H1 (cell line): ENCODE measurements around the gene PTPRD. TPM values are rescaled to one million over a fixed set of nuclear protein-coding genes. Genes with fewer than 3 reads are reported as not detected.

Source experiments
- BRCA1 ChIP-seq: IDR thresholded peaks from 2 replicates; pipeline ENCODE4 v1.6.1; 2012; ENCODE audit warnings: low read depth, low read length, improper control_type of control experiment
- CHD2 ChIP-seq: IDR thresholded peaks from 2 replicates; pipeline ENCODE4 v1.6.1; 2012; ENCODE audit warnings: low read length, improper control_type of control experiment
- SP1 ChIP-seq: IDR thresholded peaks from 2 replicates; pipeline ENCODE4 v1.6.1; 2011; ENCODE audit warnings: low read depth, low read length
- SRF ChIP-seq: IDR thresholded peaks from 2 replicates; pipeline ENCODE4 v1.6.1; 2011; ENCODE audit warnings: mild to moderate bottlenecking, low read depth, low read length, moderate library complexity
- polyA plus RNA-seq, 7 experiments: library from polyadenylated mRNA; depleted of rRNA in 3 of 7; stranded (reverse) in 5 of 7; unstranded in 2 of 7; fragments of >200 nt in 5 of 7; fragments of 200-250 nt in 2 of 7; gene quantifications; 1 replicate in 5 of 7; 2 replicates in 1 of 7; 4 replicates in 1 of 7; pipeline versions ENCODE4 v1.2.1 to v1.2.3, GENCODE V29; 2011 to 2013; ENCODE audit warnings: missing spikeins in 2 of 7, mixed read lengths in 2 of 7
- total RNA-seq: library from RNA; stranded (reverse); fragmentation: NEBNext Ultra II Directional; extraction: Animal tissue kit (Norgen Biotek cat#: 25700); gene quantifications from 2 replicates; pipeline ENCODE4 v1.2.1, GENCODE V29; 2021

Gene PTPRD
- total and polyA plus RNA-seq, 2 of the 8 experiments (the other 6 are each of a cell fraction or from before 2014, with no cell fraction given) = 17.2 to 77.0 TPM

DNA sequence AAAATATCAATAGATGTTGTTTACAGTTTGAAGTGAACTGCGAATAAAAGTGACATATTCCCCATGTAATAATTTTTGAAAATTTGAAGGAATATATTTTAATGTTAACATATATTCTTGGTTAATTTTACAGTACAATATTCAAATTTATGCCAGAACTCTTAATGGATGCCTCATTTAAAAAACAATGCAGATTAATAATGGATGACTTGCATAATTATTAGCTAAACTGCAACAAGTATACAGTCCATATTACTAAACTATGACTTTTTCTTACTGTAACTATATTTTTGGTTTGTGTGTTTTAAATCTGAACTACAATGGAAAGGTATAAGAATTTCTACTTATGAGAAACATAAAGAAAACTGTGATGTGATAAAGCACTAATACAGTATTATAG lies 1390.1 kb downstream of the PTPRD start (continued):
- TF ChIP-seq BRCA1 (no peak), CHD2 (no peak), SP1 (no peak), SRF (no peak)
